CD14-positive monocyte (primary cell): ENCODE results near the gene USP34. TPM values are rescaled to one million over a fixed set of nuclear protein-coding genes. Genes with fewer than 3 reads are reported as not detected.
A peak's percentile ranks its signal among the peaks of the same experiment; 100 is the strongest.

Experiments used
- DNase-seq, 3 donors: peaks; one replicate each; pipeline ENCODE4 v3.0.0-alpha.2; 2011 to 2022
- H2AFZ ChIP-seq: 2 replicates; pipeline ENCODE4 v1.6.0; 2012; ENCODE audit warnings: mild to moderate bottlenecking, low read depth, low read length, inconsistent platforms; ENCODE audit not compliant: insufficient read depth, poor library complexity, severe bottlenecking
- H3K27ac ChIP-seq, 2 donors: 1 replicate in 1 of 2; 2 replicates in 1 of 2; pipeline ENCODE4 v1.5.1; 2012 to 2013; ENCODE audit warnings: low read length in 2 of 2, control low read depth in 1 of 2, inconsistent platforms in 1 of 2, low read depth in 1 of 2, mild to moderate bottlenecking in 1 of 2
- H3K27me3 ChIP-seq, 2 donors: one replicate each; pipeline versions ENCODE4 v1.6.0 to v1.6.1; 2011 to 2013; ENCODE audit warnings: low read length in 2 of 2; ENCODE audit not compliant: control insufficient read depth in 2 of 2, insufficient read depth in 2 of 2
- H3K36me3 ChIP-seq, 2 donors: replicated peaks in 1 of 2; 1 replicate in 1 of 2; 2 replicates in 1 of 2; pipeline versions ENCODE4 v1.5.1 to v1.6.1; 2012 to 2013; ENCODE audit warnings: low read length in 2 of 2, control low read depth in 1 of 2, inconsistent platforms in 1 of 2, mild to moderate bottlenecking in 1 of 2; ENCODE audit not compliant: insufficient read depth in 2 of 2, control insufficient read depth in 1 of 2
- H3K4me1 ChIP-seq, 2 donors: 1 replicate in 1 of 2; 2 replicates in 1 of 2; pipeline versions ENCODE4 v1.5.1 to v1.6.1; 2012 to 2013; ENCODE audit warnings: low read length in 2 of 2, control low read depth in 1 of 2, inconsistent platforms in 1 of 2, mild to moderate bottlenecking in 1 of 2, moderate library complexity in 1 of 2; ENCODE audit not compliant: insufficient read depth in 2 of 2, control insufficient read depth in 1 of 2
- H3K4me2 ChIP-seq: replicated peaks from 2 replicates; pipeline ENCODE3; 2012; ENCODE audit warnings: low read length, moderate library complexity, mild to moderate bottlenecking; ENCODE audit not compliant: poor library complexity, severe bottlenecking; ENCODE audit errors: extremely low read depth
- H3K4me3 ChIP-seq, 3 experiments: fragments of 200-600 bp in 1 of 3; sonication (generic) in 1 of 3; replicated peaks in 1 of 3; 1 replicate in 2 of 3; 2 replicates in 1 of 3; pipeline ENCODE4 v1.5.1; 2011 to 2013; ENCODE audit warnings: low read length in 3 of 3, mild to moderate bottlenecking in 3 of 3, control low read depth in 2 of 3, low read depth in 2 of 3, inconsistent platforms in 1 of 3, moderate library complexity in 1 of 3
- H3K79me2 ChIP-seq: 2 replicates; pipeline ENCODE4 v1.6.0; 2012; ENCODE audit warnings: mild to moderate bottlenecking, control low read depth, inconsistent platforms, low read length, moderate library complexity; ENCODE audit not compliant: insufficient read depth
- H3K9ac ChIP-seq: 2 replicates; pipeline ENCODE4 v1.6.0; 2017; ENCODE audit warnings: low read length, mild to moderate bottlenecking; ENCODE audit not compliant: insufficient read depth, poor library complexity, severe bottlenecking
- H3K9me3 ChIP-seq, 2 donors: replicated peaks in 1 of 2; 1 replicate in 1 of 2; 2 replicates in 1 of 2; pipeline versions ENCODE4 v1.5.1 to v1.6.1; 2012 to 2013; ENCODE audit warnings: low read length in 2 of 2, control low read depth in 1 of 2; ENCODE audit not compliant: control insufficient read depth in 1 of 2, insufficient read depth in 1 of 2
- H4K20me1 ChIP-seq: 2 replicates; pipeline ENCODE4 v1.6.0; 2012; ENCODE audit warnings: mild to moderate bottlenecking, low read length, control low read depth, moderate library complexity; ENCODE audit not compliant: insufficient read depth
- H3K27ac Mint-ChIP-seq, 7 donors: one replicate each; pipeline ENCODE4 v1.8.0; 2020; ENCODE audit warnings: mild to moderate bottlenecking in 7 of 7, mixed read lengths in 7 of 7, moderate library complexity in 6 of 7, inconsistent platforms in 2 of 7
- H3K27me3 Mint-ChIP-seq, 3 donors: one replicate each; pipeline ENCODE4 v1.8.0; 2021 to 2022; ENCODE audit warnings: low read depth in 3 of 3, mild to moderate bottlenecking in 3 of 3, mixed read lengths in 3 of 3, moderate library complexity in 3 of 3, inconsistent platforms in 1 of 3
- H3K36me3 Mint-ChIP-seq, 2 donors: one replicate each; pipeline ENCODE4 v1.8.0; 2020; ENCODE audit warnings: mixed read lengths in 2 of 2, inconsistent platforms in 1 of 2, mild to moderate bottlenecking in 1 of 2
- H3K4me1 Mint-ChIP-seq: one replicate; pipeline ENCODE4 v1.8.0; 2020; ENCODE audit warnings: mild to moderate bottlenecking, mixed read lengths
- H3K4me3 Mint-ChIP-seq, 2 donors: one replicate each; pipeline ENCODE4 v1.8.0; 2020; ENCODE audit warnings: mild to moderate bottlenecking in 2 of 2, mixed read lengths in 2 of 2, moderate library complexity in 1 of 2
- H3K9me3 Mint-ChIP-seq, 7 donors: one replicate each; pipeline ENCODE4 v1.8.0; 2020 to 2022; ENCODE audit warnings: mixed read lengths in 7 of 7, mild to moderate bottlenecking in 6 of 7, moderate library complexity in 6 of 7, inconsistent platforms in 2 of 7
- CTCF ChIP-seq: fragments of 200-600 bp; IDR thresholded peaks from one replicate; pipeline ENCODE4 v1.8.0; 2022; ENCODE audit warnings: antibody characterized with exemption, mild to moderate bottlenecking
- WGBS: methylation state at CpG from one replicate; pipeline ENCODE4 v1.1.5; 2013; ENCODE audit warnings: missing lambda C conversion rate; ENCODE audit not compliant: insufficient coverage; 5-methylcytosine and 5-hydroxymethylcytosine counted together
- intact Hi-C, 2 donors: fragments of 100-400 bp; cut with micrococcal nuclease; formaldehyde crosslinking; loops; one replicate each; pipeline versions ENCODE4 v1.15.0 to v1.15.1; 2023
- polyA plus RNA-seq, 3 donors: library from polyadenylated mRNA; depleted of rRNA in 1 of 3; unstranded in 2 of 3; stranded (reverse) in 1 of 3; fragments of 300-500 nt in 2 of 3; fragments of >200 nt in 1 of 3; fragmentation: Illumina TruSeq in 2 of 3; gene quantifications; 1 replicate in 2 of 3; 2 replicates in 1 of 3; pipeline ENCODE4 v1.2.3, GENCODE V29; 2012 to 2021

The USP34 gene
- polyA plus RNA-seq, 3 donors, result 2.8 to 47.2 (median 5.9) TPM

- no peak overlapping the region for H3K9ac ChIP-seq
- peaks cover 100% of the 10 kb centered on the region for H4K20me1 ChIP-seq
- no peaks in the 10 kb centered on the region for H3K27me3 ChIP-seq
- H3K27ac ChIP-seq, result no peak overlapping the region
- Mint-ChIP-seq H3K9me3 (peaks cover 0 to 2% (median 0%) of the 10 kb centered on the region in 7 donors), H3K36me3 (peaks cover 4 to 24% of the 10 kb centered on the region in 2 donors), H3K27ac (no peak overlapping the region), H3K4me1 (peaks cover 28% of the 10 kb centered on the region), H3K4me3 (no peak overlapping the region), H3K27me3 (no peaks in the 10 kb centered on the region)
- no peaks in the 10 kb centered on the region for H3K9me3 ChIP-seq
- no CpG with 5 or more reads among the region's 2 CpGs for WGBS
- H2AFZ ChIP-seq, result no peak overlapping the region
- no peak for TF ChIP-seq CTCF
- peaks cover 100% of the 10 kb centered on the region for H3K79me2 ChIP-seq
- H3K4me3 ChIP-seq, result no peak overlapping the region
- H3K36me3 ChIP-seq, result peaks cover 3 to 9% of the 10 kb centered on the region in 2 donors
- no peaks in the 10 kb centered on the region for H3K4me1 ChIP-seq
- no peak overlapping the region for H3K4me2 ChIP-seq
- intact Hi-C loops, result no loop called here
- DNase-seq, result no peak
Measured at GRCh38 chr2:61461404-61461803, 9.5 kb downstream of the USP34 start.

GRCh38 chr2:61460163-61460562 lies 10.7 kb downstream of the USP34 start:
- TF ChIP-seq CTCF, result no peak
- Histone ChIP-seq H2AFZ (no peak overlapping the region), H3K79me2 (peaks cover 100% of the 10 kb centered on the region), H3K4me1 (no peaks in the 10 kb centered on the region), H3K9me3 (no peaks in the 10 kb centered on the region), H4K20me1 (peaks cover 100% of the 10 kb centered on the region), H3K9ac (no peak overlapping the region), H3K4me2 (no peak overlapping the region), H3K4me3 (no peak overlapping the region), H3K36me3 (peaks cover 3 to 9% of the 10 kb centered on the region in 2 donors), H3K27me3 (no peaks in the 10 kb centered on the region), H3K27ac (no peak overlapping the region)
- Mint-ChIP-seq H3K4me1 (peaks cover 24% of the 10 kb centered on the region), H3K27me3 (no peaks in the 10 kb centered on the region), H3K9me3 (peaks cover 0 to 2% (median 0%) of the 10 kb centered on the region in 7 donors), H3K4me3 (no peak overlapping the region), H3K27ac (peak overlapping the region in 1 of 7 donors; percentile 36), H3K36me3 (peaks cover 4 to 29% of the 10 kb centered on the region in 2 donors)
- WGBS, result 40% methylated on average over 1 of the region's 4 CpGs
- DNase-seq, result peak in 1 of 3 donors; percentile 38
- intact Hi-C loops, result no loop called here
